Bronchial epithelial cell (primary cell): ENCODE data around the gene GAS5. TPM values are rescaled to one million over a fixed set of nuclear protein-coding genes. Genes with fewer than 3 reads are reported as not detected.
"Not testable (repeated sequence)": the region's sequence is repeated elsewhere in the genome, so short reads cannot be mapped to it uniquely, and the experiment has no call there.

ENCODE experiments used
- DNase-seq: peaks from one replicate; pipeline ENCODE4 v3.0.0-alpha.2; 2010; ENCODE audit warnings: low read depth
- FAIRE-seq: peaks from 2 replicates; lab custom pipeline; 2011; peaks lifted over from hg19 to GRCh38; lab: Jason Lieb, UNC
- H3K27me3 ChIP-seq: 2 replicates; pipeline ENCODE4 v1.5.1; 2011; ENCODE audit warnings: low read length; ENCODE audit not compliant: control insufficient read depth, insufficient read depth
- H3K36me3 ChIP-seq: 2 replicates; pipeline ENCODE4 v1.5.1; 2011; ENCODE audit warnings: low read length; ENCODE audit not compliant: control insufficient read depth, insufficient read depth
- H3K4me3 ChIP-seq: 2 replicates; pipeline ENCODE4 v1.5.1; 2011; ENCODE audit warnings: mild to moderate bottlenecking, low read depth, low read length, control low read depth
- CTCF ChIP-seq: IDR thresholded peaks from 2 replicates; pipeline ENCODE4 v1.5.1; 2011; ENCODE audit warnings: mild to moderate bottlenecking, moderate library complexity, low read length, control low read depth, inconsistent platforms; ENCODE audit not compliant: insufficient read depth, severe bottlenecking
- total RNA-seq: library from RNA; depleted of rRNA; stranded (reverse); fragments of >200 nt; gene quantifications from 2 replicates; pipeline ENCODE4 v1.2.1, GENCODE V29; 2014

GAS5 gene
- total RNA-seq, 1 donor from 2014 or later = 2,584 TPM

GRCh38 chr1:173888749-173889148 is 21.0 kb upstream of the GAS5 start:
- H3K36me3 ChIP-seq = no peaks in the 10 kb centered on the region
- DNase-seq = no peak
- no peaks in the 10 kb centered on the region for H3K27me3 ChIP-seq
- H3K4me3 ChIP-seq = no peak overlapping the region
- FAIRE-seq = no peak
- TF ChIP-seq CTCF = no peak

- no peak for TF ChIP-seq CTCF
- Histone ChIP-seq H3K36me3 (no peaks in the 10 kb centered on the region), H3K27me3 (no peaks in the 10 kb centered on the region), H3K4me3 (no peak overlapping the region)
- FAIRE-seq (no peak), DNase-seq (no peak)
These were observed 19.8 kb upstream of the GAS5 start for GRCh38 chr1:173887627-173888026.

- no peak for FAIRE-seq
- no peak for TF ChIP-seq CTCF
These were observed 19.2 kb upstream of the GAS5 start for GRCh38 chr1:173886746-173887611.

GRCh38 chr1:173884701-173885100 is 16.9 kb upstream of the GAS5 start:
- DNase-seq = no peak
- no peak for FAIRE-seq
- Histone ChIP-seq H3K36me3 (no peaks in the 10 kb centered on the region), H3K27me3 (no peaks in the 10 kb centered on the region), H3K4me3 (no peak overlapping the region)
- TF ChIP-seq CTCF = no peak

More at GRCh38 chr1:173886746-173887611, 19.2 kb upstream of the GAS5 start:
- Histone ChIP-seq H3K4me3 (no peak overlapping the region), H3K27me3 (no peaks in the 10 kb centered on the region), H3K36me3 (no peaks in the 10 kb centered on the region)
- no peak for DNase-seq

- H3K36me3 ChIP-seq, H3K4me3 ChIP-seq, H3K27me3 ChIP-seq, FAIRE-seq, DNase-seq: not testable (repeated sequence)
These were observed 13.3 kb upstream of the GAS5 start for GRCh38 chr1:173881117-173881516.

- Histone ChIP-seq H3K4me3 (no peak overlapping the region), H3K36me3 (no peaks in the 10 kb centered on the region), H3K27me3 (no peaks in the 10 kb centered on the region)
- TF ChIP-seq CTCF = no peak
- FAIRE-seq (no peak), DNase-seq (no peak)
These were observed 10.5 kb upstream of the GAS5 start for GRCh38 chr1:173878251-173878650.
